B cell (primary cell): Measurements from ENCODE around the gene ITGB3. TPM values are rescaled to one million over a fixed set of nuclear protein-coding genes. Genes with fewer than 3 reads are reported as not detected.

Experiments used
- ATAC-seq: fragments of 200-7000 bp; cut with Tn5 transposase; one replicate; pipeline ENCODE4 v1.10.0; 2021; ENCODE audit warnings: low read depth, mild to moderate bottlenecking, moderate number of reproducible peaks, moderate library complexity
- CTCF ChIA-PET: fragments of 350-600 bp; sonication (Branson Sonifier 250); formaldehyde crosslinking; loops from one replicate; lab custom pipeline; 2021; ENCODE audit warnings: antibody characterized with exemption, inconsistent platforms; lab: Charles Lee
- POLR2A ChIA-PET: fragments of 350-600 bp; sonication (Branson Sonifier 250); formaldehyde crosslinking; loops from one replicate; lab custom pipeline; 2021; ENCODE audit warnings: antibody characterized with exemption; lab: Charles Lee
- DNase-seq: peaks from one replicate; pipeline ENCODE4 v3.0.0; 2013
- H2AFZ ChIP-seq: 2 replicates; pipeline ENCODE4 v1.6.1; 2012; ENCODE audit warnings: mild to moderate bottlenecking, low read depth, low read length; ENCODE audit not compliant: insufficient read depth, poor library complexity, severe bottlenecking
- H3K27ac ChIP-seq, 2 donors: 1 replicate in 1 of 2; 2 replicates in 1 of 2; pipeline ENCODE4 v1.5.1; 2012 to 2013; ENCODE audit warnings: low read length in 2 of 2, mild to moderate bottlenecking in 2 of 2, moderate library complexity in 1 of 2
- H3K27me3 ChIP-seq, 4 experiments: fragments of 200-600 bp in 1 of 4; sonication (generic) in 1 of 4; replicated peaks in 1 of 4; 1 replicate in 2 of 4; 2 replicates in 2 of 4; pipeline versions ENCODE4 v1.6.1 to v1.7.0; 2013 to 2016; ENCODE audit warnings: low read length in 3 of 4, mild to moderate bottlenecking in 2 of 4, mixed read lengths in 1 of 4, moderate library complexity in 1 of 4; ENCODE audit not compliant: insufficient read depth in 4 of 4, control insufficient read depth in 3 of 4; ENCODE audit errors: control extremely low read depth in 1 of 4
- H3K36me3 ChIP-seq, 2 experiments: replicated peaks in 1 of 2; 1 replicate in 1 of 2; 2 replicates in 1 of 2; pipeline versions ENCODE4 v1.6.1 to v1.7.1; 2013; ENCODE audit warnings: low read length in 1 of 2; ENCODE audit not compliant: insufficient read depth in 2 of 2, control insufficient read depth in 1 of 2; ENCODE audit errors: control extremely low read depth in 1 of 2, extremely low read depth in 1 of 2
- H3K4me1 ChIP-seq, 2 donors: fragments of 200-600 bp in 1 of 2; sonication (generic) in 1 of 2; 1 replicate in 1 of 2; 2 replicates in 1 of 2; pipeline versions ENCODE4 v1.5.1 to v1.6.1; 2013 to 2017; ENCODE audit warnings: low read length in 2 of 2; ENCODE audit not compliant: control insufficient read depth in 2 of 2, insufficient read depth in 2 of 2
- H3K4me2 ChIP-seq: replicated peaks from 2 replicates; pipeline ENCODE3; 2012; ENCODE audit warnings: mild to moderate bottlenecking, low read depth, low read length; ENCODE audit not compliant: poor library complexity, severe bottlenecking
- H3K4me3 ChIP-seq, 5 experiments: fragments of 200-600 bp in 1 of 5; sonication (generic) in 1 of 5; 1 replicate in 3 of 5; 2 replicates in 2 of 5; pipeline versions ENCODE4 v1.5.1 to v1.7.0; 2011 to 2016; ENCODE audit warnings: low read length in 4 of 5, mild to moderate bottlenecking in 4 of 5, low read depth in 2 of 5, control low read depth in 1 of 5, moderate library complexity in 1 of 5; ENCODE audit not compliant: insufficient read depth in 1 of 5; ENCODE audit errors: control extremely low read depth in 1 of 5, extremely low read depth in 1 of 5
- H3K79me2 ChIP-seq: fragments of 200-600 bp; sonication (generic); one replicate; pipeline ENCODE4 v1.6.0; 2016; ENCODE audit warnings: low read length; ENCODE audit not compliant: control insufficient read depth, insufficient read depth
- H3K9ac ChIP-seq: fragments of 200-600 bp; sonication (generic); 2 replicates; pipeline ENCODE4 v1.6.1; 2017; ENCODE audit warnings: mild to moderate bottlenecking, low read length, moderate library complexity
- H3K9me3 ChIP-seq, 3 donors: one replicate each; pipeline versions ENCODE4 v1.6.1 to v1.7.1; 2013; ENCODE audit warnings: low read length in 2 of 3; ENCODE audit not compliant: control insufficient read depth in 2 of 3, insufficient read depth in 1 of 3; ENCODE audit errors: control extremely low read depth in 1 of 3
- H4K20me1 ChIP-seq: 2 replicates; pipeline ENCODE4 v1.6.0; 2012; ENCODE audit warnings: mild to moderate bottlenecking, low read length; ENCODE audit not compliant: insufficient read depth, control insufficient read depth, poor library complexity, severe bottlenecking
- H3K27ac Mint-ChIP-seq: one replicate; pipeline ENCODE4 v1.8.0; 2021; ENCODE audit warnings: mixed read lengths
- H3K27me3 Mint-ChIP-seq: one replicate; pipeline ENCODE4 v1.8.0; 2021; ENCODE audit warnings: mixed read lengths
- H3K4me1 Mint-ChIP-seq: one replicate; pipeline ENCODE4 v1.8.0; 2021; ENCODE audit warnings: mixed read lengths
- H3K4me3 Mint-ChIP-seq: one replicate; pipeline ENCODE4 v1.8.0; 2021; ENCODE audit warnings: mixed read lengths
- H3K9me3 Mint-ChIP-seq: one replicate; pipeline ENCODE4 v1.8.0; 2022; ENCODE audit warnings: mixed read lengths; ENCODE audit not compliant: insufficient read depth
- CTCF ChIP-seq: fragments of 200-600 bp; IDR thresholded peaks from one replicate; pipeline ENCODE4 v1.8.0; 2022; ENCODE audit warnings: antibody characterized with exemption, mild to moderate bottlenecking
- EZH2 ChIP-seq: IDR thresholded peaks from 2 replicates; pipeline ENCODE4 v1.6.1; 2012; ENCODE audit warnings: borderline replicate concordance, low read depth, mild to moderate bottlenecking, moderate library complexity, low read length; ENCODE audit not compliant: insufficient read depth, poor library complexity, severe bottlenecking
- WGBS: methylation state at CpG from one replicate; pipeline ENCODE4 v1.1.5; 2013; ENCODE audit warnings: missing lambda C conversion rate; ENCODE audit not compliant: insufficient coverage; 5-methylcytosine and 5-hydroxymethylcytosine counted together
- intact Hi-C: fragments of 100-400 bp; cut with micrococcal nuclease; formaldehyde crosslinking; loops from one replicate; pipeline ENCODE4 v1.10.0; 2022
- polyA plus RNA-seq: library from polyadenylated mRNA; depleted of rRNA; stranded (reverse); fragments of >200 nt; gene quantifications from 2 replicates; pipeline ENCODE4 v1.2.3, GENCODE V29; 2012
- total RNA-seq, 2 donors: library from RNA; stranded (reverse); fragments of 120-200 nt in 1 of 2; gene quantifications; 1 replicate in 1 of 2; 2 replicates in 1 of 2; pipeline versions ENCODE4 v1.2.3 to v1.2.4, GENCODE V29; 2013 to 2022

ITGB3 gene
- total and polyA plus RNA-seq, 2 donors (not counting 1 experiment from before 2014, with no cell fraction given): 0.07 to 11.4 TPM

GRCh38 chr17:47300718-47301117 is 47.1 kb downstream of the ITGB3 start:
- H3K27ac ChIP-seq: no peak overlapping the region
- no peaks in the 10 kb centered on the region for H4K20me1 ChIP-seq
- H3K9me3 ChIP-seq: peaks cover 0 to 8% (median 5%) of the 10 kb centered on the region in 3 donors
- H3K4me2 ChIP-seq: no peak overlapping the region
- ChIA-PET POLR2A (interaction anchor here (1.1 kb wide), 1 partner anchor 11 kb away, joined by 3 read pairs; no protein-coding TSS in a partner anchor), CTCF (interaction anchor here (0.9 to 3.4 kb wide), 4 partner anchors 10 to 16 kb away, joined by 3 to 12 read pairs (median 4); no protein-coding TSS in a partner anchor)
- Mint-ChIP-seq H3K9me3 (peaks cover 5% of the 10 kb centered on the region), H3K27me3 (no peaks in the 10 kb centered on the region), H3K4me1 (peaks cover 15% of the 10 kb centered on the region), H3K27ac (no peak overlapping the region), H3K4me3 (no peak overlapping the region)
- intact Hi-C loops: no loop called here
- TF ChIP-seq CTCF (no peak), EZH2 (no peak)
- WGBS: no CpG with 5 or more reads among the region's 1 CpG
- no peak for DNase-seq
- H3K79me2 ChIP-seq: no peaks in the 10 kb centered on the region
- H3K27me3 ChIP-seq: no peaks in the 10 kb centered on the region
- H3K4me1 ChIP-seq: peaks cover 6% of the 10 kb centered on the region in 2 donors
- H3K4me3 ChIP-seq: no peak overlapping the region
- ATAC-seq: no peak
- H2AFZ ChIP-seq: no peak overlapping the region
- H3K9ac ChIP-seq: no peak overlapping the region
- no peaks in the 10 kb centered on the region for H3K36me3 ChIP-seq

GRCh38 chr17:47301161-47301560 is 47.5 kb downstream of the ITGB3 start:
- H3K79me2 ChIP-seq: no peaks in the 10 kb centered on the region
- no peaks in the 10 kb centered on the region for H3K27me3 Mint-ChIP-seq
- no peak overlapping the region for H3K4me2 ChIP-seq
- no peaks in the 10 kb centered on the region for H3K36me3 ChIP-seq
- peaks cover 12% of the 10 kb centered on the region for H3K4me1 Mint-ChIP-seq
- no peaks in the 10 kb centered on the region for H4K20me1 ChIP-seq
- peaks cover 0 to 8% (median 5%) of the 10 kb centered on the region in 3 donors for H3K9me3 ChIP-seq
- no peaks in the 10 kb centered on the region for H3K27me3 ChIP-seq
- ChIA-PET POLR2A (interaction anchor here (1.1 kb wide), 1 partner anchor 12 kb away, joined by 3 read pairs; no protein-coding TSS in a partner anchor), CTCF (interaction anchor here (0.9 to 3.4 kb wide), 4 partner anchors 11 to 15 kb away, joined by 3 to 12 read pairs (median 4); no protein-coding TSS in a partner anchor)
- ATAC-seq: no peak
- no peak overlapping the region for H3K27ac ChIP-seq
- DNase-seq: no peak
- no peak overlapping the region for H3K27ac Mint-ChIP-seq
- no peak overlapping the region for H3K4me3 ChIP-seq
- peaks cover 5% of the 10 kb centered on the region for H3K9me3 Mint-ChIP-seq
- H3K9ac ChIP-seq: no peak overlapping the region
- 67% methylated on average over 2 of the region's 3 CpGs for WGBS
- intact Hi-C loops: no loop called here
- no peak overlapping the region for H3K4me3 Mint-ChIP-seq
- no peak overlapping the region for H2AFZ ChIP-seq
- H3K4me1 ChIP-seq: peaks cover 6% of the 10 kb centered on the region in 2 donors
- TF ChIP-seq CTCF: no peak
- no peak for TF ChIP-seq EZH2
